ENCODE data around the gene NOL12. TPM values are rescaled to one million over a fixed set of nuclear protein-coding genes. Genes with fewer than 3 reads are reported as not detected.

The NOL12 gene
- total and polyA plus RNA-seq, 4 donors: 6.9 to 16.5 (median 11.4) TPM

DNA sequence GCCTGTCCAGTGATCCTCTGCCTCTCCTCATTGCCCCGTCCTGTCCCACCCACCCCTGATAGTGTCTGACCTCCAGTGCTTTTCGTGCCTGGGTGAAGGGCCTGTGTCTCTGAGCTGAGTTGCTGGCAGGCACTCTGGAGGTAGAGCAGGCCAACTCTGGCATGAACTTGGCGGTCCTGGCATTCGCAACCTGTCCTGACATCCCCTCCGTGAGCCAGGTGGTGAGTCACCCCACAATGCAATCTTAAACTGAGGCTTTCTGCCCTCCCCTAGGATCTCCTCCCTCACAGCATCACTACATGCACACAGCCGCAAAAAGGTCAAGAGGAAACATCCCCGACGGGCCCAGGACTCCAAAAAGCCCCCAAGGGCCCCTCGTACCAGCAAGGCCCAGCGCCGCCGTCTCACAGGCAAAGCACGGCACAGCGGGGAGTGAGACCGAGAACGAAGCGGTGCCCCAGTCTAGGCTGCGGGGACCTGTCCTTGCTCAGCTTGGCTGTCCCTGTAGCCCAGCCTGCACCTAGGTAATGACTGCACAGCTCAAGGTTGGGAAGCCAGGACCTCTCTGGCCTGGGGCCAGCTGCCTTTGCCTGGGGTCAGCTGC is 4.9 kb downstream of the NOL12 start:
- Histone ChIP-seq H3K4me1 (ENCODE audit: control insufficient read depth in 4 of 4, insufficient read depth in 4 of 4, low read length in 3 of 4) (peaks cover 0 to 14% (median 10%) of the 10 kb centered on the region in 4 donors), H3K9ac (ENCODE audit: low read depth in 1 of 2, low read length in 2 of 2) (no peak overlapping the region), H3K4me3 (ENCODE audit: low read depth in 1 of 3, low read length in 3 of 3) (no peak overlapping the region), H3K36me3 (ENCODE audit: control insufficient read depth in 4 of 4, insufficient read depth in 3 of 4, low read depth in 1 of 4, low read length in 3 of 4) (peaks cover 13 to 35% (median 25%) of the 10 kb centered on the region in 4 donors), H3K9me3 (ENCODE audit: control insufficient read depth in 4 of 4, low read length in 3 of 4) (no peaks in the 10 kb centered on the region), H3K27ac (ENCODE audit: low read depth in 1 of 2, low read length in 2 of 2) (no peak overlapping the region), H3K27me3 (ENCODE audit: control insufficient read depth in 4 of 4, insufficient read depth in 4 of 4, low read length in 3 of 4) (no peaks in the 10 kb centered on the region)
- no peak for DNase-seq (ENCODE audit: low spot score)
- WGBS: 97% methylated on average over 18 of the region's 18 CpGs
- TF ChIP-seq, protein P1, sequence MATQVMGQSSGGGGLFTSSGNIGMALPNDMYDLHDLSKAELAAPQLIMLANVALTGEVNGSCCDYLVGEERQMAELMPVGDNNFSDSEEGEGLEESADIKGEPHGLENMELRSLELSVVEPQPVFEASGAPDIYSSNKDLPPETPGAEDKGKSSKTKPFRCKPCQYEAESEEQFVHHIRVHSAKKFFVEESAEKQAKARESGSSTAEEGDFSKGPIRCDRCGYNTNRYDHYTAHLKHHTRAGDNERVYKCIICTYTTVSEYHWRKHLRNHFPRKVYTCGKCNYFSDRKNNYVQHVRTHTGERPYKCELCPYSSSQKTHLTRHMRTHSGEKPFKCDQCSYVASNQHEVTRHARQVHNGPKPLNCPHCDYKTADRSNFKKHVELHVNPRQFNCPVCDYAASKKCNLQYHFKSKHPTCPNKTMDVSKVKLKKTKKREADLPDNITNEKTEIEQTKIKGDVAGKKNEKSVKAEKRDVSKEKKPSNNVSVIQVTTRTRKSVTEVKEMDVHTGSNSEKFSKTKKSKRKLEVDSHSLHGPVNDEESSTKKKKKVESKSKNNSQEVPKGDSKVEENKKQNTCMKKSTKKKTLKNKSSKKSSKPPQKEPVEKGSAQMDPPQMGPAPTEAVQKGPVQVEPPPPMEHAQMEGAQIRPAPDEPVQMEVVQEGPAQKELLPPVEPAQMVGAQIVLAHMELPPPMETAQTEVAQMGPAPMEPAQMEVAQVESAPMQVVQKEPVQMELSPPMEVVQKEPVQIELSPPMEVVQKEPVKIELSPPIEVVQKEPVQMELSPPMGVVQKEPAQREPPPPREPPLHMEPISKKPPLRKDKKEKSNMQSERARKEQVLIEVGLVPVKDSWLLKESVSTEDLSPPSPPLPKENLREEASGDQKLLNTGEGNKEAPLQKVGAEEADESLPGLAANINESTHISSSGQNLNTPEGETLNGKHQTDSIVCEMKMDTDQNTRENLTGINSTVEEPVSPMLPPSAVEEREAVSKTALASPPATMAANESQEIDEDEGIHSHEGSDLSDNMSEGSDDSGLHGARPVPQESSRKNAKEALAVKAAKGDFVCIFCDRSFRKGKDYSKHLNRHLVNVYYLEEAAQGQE (IDR thresholded peaks at IDR 0.05): no peak
- TF ChIP-seq, protein P2, sequence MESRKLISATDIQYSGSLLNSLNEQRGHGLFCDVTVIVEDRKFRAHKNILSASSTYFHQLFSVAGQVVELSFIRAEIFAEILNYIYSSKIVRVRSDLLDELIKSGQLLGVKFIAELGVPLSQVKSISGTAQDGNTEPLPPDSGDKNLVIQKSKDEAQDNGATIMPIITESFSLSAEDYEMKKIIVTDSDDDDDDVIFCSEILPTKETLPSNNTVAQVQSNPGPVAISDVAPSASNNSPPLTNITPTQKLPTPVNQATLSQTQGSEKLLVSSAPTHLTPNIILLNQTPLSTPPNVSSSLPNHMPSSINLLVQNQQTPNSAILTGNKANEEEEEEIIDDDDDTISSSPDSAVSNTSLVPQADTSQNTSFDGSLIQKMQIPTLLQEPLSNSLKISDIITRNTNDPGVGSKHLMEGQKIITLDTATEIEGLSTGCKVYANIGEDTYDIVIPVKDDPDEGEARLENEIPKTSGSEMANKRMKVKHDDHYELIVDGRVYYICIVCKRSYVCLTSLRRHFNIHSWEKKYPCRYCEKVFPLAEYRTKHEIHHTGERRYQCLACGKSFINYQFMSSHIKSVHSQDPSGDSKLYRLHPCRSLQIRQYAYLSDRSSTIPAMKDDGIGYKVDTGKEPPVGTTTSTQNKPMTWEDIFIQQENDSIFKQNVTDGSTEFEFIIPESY (IDR thresholded peaks at IDR 0.05): no peak
- no peak for TF ChIP-seq JUND (IDR thresholded peaks at IDR 0.05)
- TF ChIP-seq, protein P3, sequence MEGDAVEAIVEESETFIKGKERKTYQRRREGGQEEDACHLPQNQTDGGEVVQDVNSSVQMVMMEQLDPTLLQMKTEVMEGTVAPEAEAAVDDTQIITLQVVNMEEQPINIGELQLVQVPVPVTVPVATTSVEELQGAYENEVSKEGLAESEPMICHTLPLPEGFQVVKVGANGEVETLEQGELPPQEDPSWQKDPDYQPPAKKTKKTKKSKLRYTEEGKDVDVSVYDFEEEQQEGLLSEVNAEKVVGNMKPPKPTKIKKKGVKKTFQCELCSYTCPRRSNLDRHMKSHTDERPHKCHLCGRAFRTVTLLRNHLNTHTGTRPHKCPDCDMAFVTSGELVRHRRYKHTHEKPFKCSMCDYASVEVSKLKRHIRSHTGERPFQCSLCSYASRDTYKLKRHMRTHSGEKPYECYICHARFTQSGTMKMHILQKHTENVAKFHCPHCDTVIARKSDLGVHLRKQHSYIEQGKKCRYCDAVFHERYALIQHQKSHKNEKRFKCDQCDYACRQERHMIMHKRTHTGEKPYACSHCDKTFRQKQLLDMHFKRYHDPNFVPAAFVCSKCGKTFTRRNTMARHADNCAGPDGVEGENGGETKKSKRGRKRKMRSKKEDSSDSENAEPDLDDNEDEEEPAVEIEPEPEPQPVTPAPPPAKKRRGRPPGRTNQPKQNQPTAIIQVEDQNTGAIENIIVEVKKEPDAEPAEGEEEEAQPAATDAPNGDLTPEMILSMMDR (IDR thresholded peaks at IDR 0.05; ENCODE audit: low read depth, low read length, missing input control): no peak
- TF ChIP-seq, protein P4, sequence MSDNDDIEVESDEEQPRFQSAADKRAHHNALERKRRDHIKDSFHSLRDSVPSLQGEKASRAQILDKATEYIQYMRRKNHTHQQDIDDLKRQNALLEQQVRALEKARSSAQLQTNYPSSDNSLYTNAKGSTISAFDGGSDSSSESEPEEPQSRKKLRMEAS (IDR thresholded peaks at IDR 0.05): no peak
- TF ChIP-seq GABPA (IDR thresholded peaks at IDR 0.05 in 1 of 2, conservative IDR thresholded peaks at IDR 0.05 in 1 of 2): no peak
- TF ChIP-seq, protein P5, sequence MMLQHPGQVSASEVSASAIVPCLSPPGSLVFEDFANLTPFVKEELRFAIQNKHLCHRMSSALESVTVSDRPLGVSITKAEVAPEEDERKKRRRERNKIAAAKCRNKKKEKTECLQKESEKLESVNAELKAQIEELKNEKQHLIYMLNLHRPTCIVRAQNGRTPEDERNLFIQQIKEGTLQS (IDR thresholded peaks at IDR 0.05): no peak
- TF ChIP-seq NR2F2 (IDR thresholded peaks at IDR 0.05): no peak
- TF ChIP-seq YY1 (IDR thresholded peaks at IDR 0.05): no peak
- TF ChIP-seq EGR1 (IDR thresholded peaks at IDR 0.05; ENCODE audit: low read depth in 2 of 2): no peak
- TF ChIP-seq RXRA (IDR thresholded peaks at IDR 0.05): no peak
- no peak for TF ChIP-seq SP1 (IDR thresholded peaks at IDR 0.05)
- TF ChIP-seq RAD21 (IDR thresholded peaks at IDR 0.05): no peak
- no peak for TF ChIP-seq FOXA1 (IDR thresholded peaks at IDR 0.05)
- no peak for TF ChIP-seq TAF1 (conservative IDR thresholded peaks at IDR 0.05)
- TF ChIP-seq FOXA2 (IDR thresholded peaks at IDR 0.05): no peak
- TF ChIP-seq HNF4G (IDR thresholded peaks at IDR 0.05): no peak
- no peak for TF ChIP-seq HNF4A (conservative IDR thresholded peaks at IDR 0.05)

All from liver (tissue), 9 donors.